ENCODE results near the gene DIRAS3.

Gene DIRAS3

GRCh38 chr1:68047659-68048026, 2.8 kb downstream of the DIRAS3 start:
- CTCF ChIA-PET = no interaction called here
- no peak for DNase-seq (ENCODE audit: low spot score)
- POLR2A ChIA-PET (ENCODE audit: low non-redundant PET) = no interaction called here
- no peak overlapping the region for H3K27ac ChIP-seq
- no peak for TF ChIP-seq CTCF (conservative IDR thresholded peaks at IDR 0.05; ENCODE audit: low read depth)

- no peak overlapping the region for H3K27ac ChIP-seq
- DNase-seq (ENCODE audit: low spot score) = no peak
- no peak for TF ChIP-seq CTCF (conservative IDR thresholded peaks at IDR 0.05; ENCODE audit: low read depth)
- ChIA-PET CTCF (no interaction called here), POLR2A (ENCODE audit: low non-redundant PET) (no interaction called here)
Observed at GRCh38 chr1:68046885-68047658, 3.4 kb downstream of the DIRAS3 start.

GRCh38 chr1:68046423-68046822, 4.0 kb downstream of the DIRAS3 start:
- no peak for TF ChIP-seq CTCF (conservative IDR thresholded peaks at IDR 0.05; ENCODE audit: low read depth)

DNA sequence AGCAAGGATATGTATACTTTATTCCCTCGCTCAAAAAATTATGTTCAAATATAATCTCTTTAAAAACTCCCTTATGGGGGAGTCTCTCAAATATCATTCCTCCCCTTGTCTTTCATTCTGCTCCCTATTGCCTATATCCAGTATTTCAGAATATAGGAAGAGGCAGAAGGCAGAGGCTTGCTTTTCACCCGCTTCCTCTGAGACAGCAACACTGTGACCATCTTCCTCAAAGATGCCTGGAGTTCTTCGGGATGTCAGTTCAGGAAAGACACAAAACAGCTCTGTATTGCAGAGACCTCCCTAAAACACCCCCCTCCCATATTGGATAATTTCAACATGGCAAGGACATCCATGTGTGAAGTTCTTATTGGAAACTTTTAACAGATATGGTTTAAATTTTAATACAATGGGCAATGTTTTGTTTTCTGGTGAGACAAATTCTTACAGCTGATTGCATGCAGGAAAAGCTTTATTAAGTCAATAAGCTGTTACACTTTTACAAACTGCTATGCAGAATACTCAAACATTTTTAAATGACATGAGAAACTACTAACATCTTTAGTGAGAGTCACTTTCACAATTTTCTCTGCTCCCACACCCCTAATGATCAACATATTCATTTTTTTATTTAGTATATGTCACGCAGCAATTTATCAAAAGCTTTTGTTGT, 4.8 kb downstream of the DIRAS3 start:
- no peak for TF ChIP-seq CTCF (conservative IDR thresholded peaks at IDR 0.05; ENCODE audit: low read depth)
- CTCF ChIA-PET = no interaction called here

More at GRCh38 chr1:68046423-68046822, 4.0 kb downstream of the DIRAS3 start:
- ChIA-PET POLR2A (ENCODE audit: low non-redundant PET) (no interaction called here), CTCF (no interaction called here)
- no peak overlapping the region for H3K27ac ChIP-seq
- DNase-seq (ENCODE audit: low spot score) = no peak

GRCh38 chr1:68043443-68044090, 6.9 kb downstream of the DIRAS3 start:
- no peak for TF ChIP-seq CTCF (conservative IDR thresholded peaks at IDR 0.05; ENCODE audit: low read depth)
- no peak for DNase-seq (ENCODE audit: low spot score)
- ChIA-PET CTCF (no interaction called here), POLR2A (ENCODE audit: low non-redundant PET) (no interaction called here)
- no peak overlapping the region for H3K27ac ChIP-seq

More for the DNA sequence above, 4.8 kb downstream of the DIRAS3 start:
- POLR2A ChIA-PET (ENCODE audit: low non-redundant PET) = no interaction called here
- no peak for DNase-seq (ENCODE audit: low spot score)
- no peak overlapping the region for H3K27ac ChIP-seq

- ChIA-PET CTCF (no interaction called here), POLR2A (ENCODE audit: low non-redundant PET) (no interaction called here)
- TF ChIP-seq CTCF (conservative IDR thresholded peaks at IDR 0.05; ENCODE audit: low read depth) = no peak
- H3K27ac ChIP-seq = no peak overlapping the region
- DNase-seq (ENCODE audit: low spot score) = no peak
Observed at GRCh38 chr1:68036946-68037345, 13.5 kb downstream of the DIRAS3 start.
